Spleen (tissue), 11 donors: ENCODE measurements around the gene MAP4K1. TPM values are rescaled to one million over a fixed set of nuclear protein-coding genes. Genes with fewer than 3 reads are reported as not detected.

Source experiments
- DNase-seq: peaks from one replicate; pipeline ENCODE4 v3.0.0-alpha.2; 2020
- H3K27ac ChIP-seq, 8 donors: fragments of 200-600 bp; sonication (generic) in 7 of 8; 1 replicate in 4 of 8; 2 replicates in 4 of 8; pipeline versions ENCODE4 v1.5.0 to v1.8.0; 2016 to 2021; ENCODE audit warnings: inconsistent platforms in 4 of 8, mild to moderate bottlenecking in 4 of 8, moderate library complexity in 1 of 8
- H3K27me3 ChIP-seq, 7 donors: fragments of 200-600 bp; sonication (generic) in 6 of 7; replicated peaks in 1 of 7; 1 replicate in 4 of 7; 2 replicates in 3 of 7; pipeline versions ENCODE4 v1.5.0 to v1.8.0; 2016 to 2021; ENCODE audit warnings: inconsistent platforms in 3 of 7, mild to moderate bottlenecking in 1 of 7
- H3K36me3 ChIP-seq, 6 donors: fragments of 200-600 bp; sonication (generic) in 5 of 6; 1 replicate in 4 of 6; 2 replicates in 2 of 6; pipeline versions ENCODE4 v1.5.0 to v1.8.0; 2016 to 2021; ENCODE audit warnings: inconsistent platforms in 2 of 6
- H3K4me1 ChIP-seq, 6 donors: fragments of 200-600 bp; sonication (generic) in 5 of 6; 1 replicate in 3 of 6; 2 replicates in 3 of 6; pipeline versions ENCODE4 v1.5.0 to v1.8.0; 2016 to 2021; ENCODE audit warnings: inconsistent platforms in 3 of 6
- H3K4me3 ChIP-seq, 8 donors: fragments of 200-600 bp; sonication (generic) in 7 of 8; 1 replicate in 4 of 8; 2 replicates in 4 of 8; pipeline versions ENCODE4 v1.5.0 to v1.8.0; 2016 to 2021; ENCODE audit warnings: inconsistent platforms in 4 of 8, mild to moderate bottlenecking in 4 of 8, moderate library complexity in 2 of 8
- H3K9me3 ChIP-seq, 8 donors: fragments of 200-600 bp; sonication (generic) in 7 of 8; 1 replicate in 4 of 8; 2 replicates in 4 of 8; pipeline versions ENCODE4 v1.5.0 to v1.8.0; 2016 to 2021; ENCODE audit warnings: inconsistent platforms in 4 of 8
- POLR2A ChIP-seq, 3 donors: fragments of 450-650 bp; IDR thresholded peaks; one replicate each; pipeline ENCODE4 v1.5.1; 2017; ENCODE audit warnings: antibody characterized with exemption in 3 of 3, mild to moderate bottlenecking in 1 of 3
- POLR2AphosphoS5 ChIP-seq, 3 donors: sonication (generic); formaldehyde crosslinking; IDR thresholded peaks; one replicate each; pipeline ENCODE4 v1.5.1; 2017; ENCODE audit warnings: antibody characterized with exemption in 3 of 3
- WGBS, 5 donors: extraction: QIAGEN DNeasy Blood & Tissue Kit in 3 of 5; methylation state at CpG; one replicate each; pipeline versions ENCODE4 v1.1.5 to v1.1.7; 2013 to 2018; 5-methylcytosine and 5-hydroxymethylcytosine counted together
- intact Hi-C: fragments of 100-400 bp; cut with DNase I; formaldehyde crosslinking; loops from one replicate; pipeline ENCODE4 v1.15.0; 2023; ENCODE audit warnings: low total_unique reads
- polyA plus RNA-seq, 3 donors: library from polyadenylated mRNA; stranded (reverse); fragments of 200-250 nt; gene quantifications; one replicate each; pipeline ENCODE4 v1.2.1, GENCODE V29; 2013
- total RNA-seq, 7 donors: library from RNA; depleted of rRNA in 3 of 7; stranded (reverse); fragments of >200 nt in 3 of 7; fragmentation: NEBNext Ultra II Directional in 4 of 7; extraction: Animal tissue kit (Norgen Biotek cat#: 25700) in 4 of 7; gene quantifications; one replicate each; pipeline versions ENCODE4 v1.1.0 to v1.2.1, GENCODE V29; 2016 to 2021
- TF ChIP-seq, protein P1 (sequence below), 11 experiments: fragments of 200-600 bp in 7 of 11; fragments of 450-650 bp in 4 of 11; sonication (generic) in 4 of 11; IDR thresholded peaks in 8 of 11; conservative IDR thresholded peaks in 3 of 11; 1 replicate in 7 of 11; 2 replicates in 4 of 11; pipeline versions ENCODE4 v1.4.0 to v1.8.0; 2016 to 2021; ENCODE audit warnings: antibody characterized with exemption in 11 of 11, inconsistent platforms in 4 of 11, mild to moderate bottlenecking in 1 of 11
- donor health status: healthy with polysubstance abuse.
- donor health status: DM: no; HTN: no; CAD: no; lungs with moderate emphysema.
- donor health status: DM: no; HTN: no; CAD: no.
- donor health status: Bipolar disorder and iron deficiency.
- donor health status: healthy.
- donor health status: DM: no; HTN: no; CAD: no.
- donor health status: DM: yes; HTN: yes; CAD: no.

MAP4K1 gene
- total and polyA plus RNA-seq, 10 donors, result 58.2 to 163 (median 123) TPM

- H3K4me3 ChIP-seq, result peak overlapping the region in 1 of 8 donors; percentile 41
Measured at GRCh38 chr19:38665219-38665931, 47.6 kb upstream of the MAP4K1 start.

DNA sequence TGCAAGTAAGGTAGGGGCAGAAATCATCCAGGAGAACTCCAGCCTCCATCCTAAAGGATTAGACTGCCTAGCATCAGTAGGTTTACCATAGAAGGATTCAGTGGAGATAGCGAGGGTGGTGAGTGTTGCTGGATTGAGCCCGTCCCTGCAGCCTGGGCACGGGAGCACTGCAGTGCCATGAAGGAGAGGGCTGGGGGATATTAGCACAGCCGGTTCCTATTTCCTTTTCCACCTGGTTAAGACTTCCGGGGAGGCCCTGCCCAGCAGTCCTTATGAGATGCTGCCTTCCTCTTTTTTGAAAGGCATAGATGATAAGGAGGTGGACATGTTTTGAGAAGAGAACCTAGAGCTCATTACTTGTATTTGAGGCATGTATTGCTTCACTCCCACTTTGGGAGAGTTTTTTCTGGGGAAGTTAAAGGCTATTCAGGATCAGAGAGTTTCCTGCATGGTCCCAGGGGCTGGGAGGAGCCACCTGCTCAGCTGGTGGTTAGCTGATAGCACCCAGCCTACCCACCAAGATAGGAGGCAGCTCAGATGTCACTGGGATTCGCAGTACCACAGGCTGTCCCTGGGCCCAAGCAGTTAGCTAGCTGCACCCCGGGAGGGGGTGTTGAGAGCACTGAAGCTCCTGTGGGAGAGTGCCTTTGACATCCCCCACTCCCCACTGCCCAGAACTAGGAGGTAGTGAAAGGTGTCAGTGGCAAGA lies 46.9 kb upstream of the MAP4K1 start:
- H3K27me3 ChIP-seq, result no peaks in the 10 kb centered on the region
- peaks cover 78 to 100% (median 100%) of the 10 kb centered on the region in 6 donors for H3K4me1 ChIP-seq
- TF ChIP-seq, protein P1, sequence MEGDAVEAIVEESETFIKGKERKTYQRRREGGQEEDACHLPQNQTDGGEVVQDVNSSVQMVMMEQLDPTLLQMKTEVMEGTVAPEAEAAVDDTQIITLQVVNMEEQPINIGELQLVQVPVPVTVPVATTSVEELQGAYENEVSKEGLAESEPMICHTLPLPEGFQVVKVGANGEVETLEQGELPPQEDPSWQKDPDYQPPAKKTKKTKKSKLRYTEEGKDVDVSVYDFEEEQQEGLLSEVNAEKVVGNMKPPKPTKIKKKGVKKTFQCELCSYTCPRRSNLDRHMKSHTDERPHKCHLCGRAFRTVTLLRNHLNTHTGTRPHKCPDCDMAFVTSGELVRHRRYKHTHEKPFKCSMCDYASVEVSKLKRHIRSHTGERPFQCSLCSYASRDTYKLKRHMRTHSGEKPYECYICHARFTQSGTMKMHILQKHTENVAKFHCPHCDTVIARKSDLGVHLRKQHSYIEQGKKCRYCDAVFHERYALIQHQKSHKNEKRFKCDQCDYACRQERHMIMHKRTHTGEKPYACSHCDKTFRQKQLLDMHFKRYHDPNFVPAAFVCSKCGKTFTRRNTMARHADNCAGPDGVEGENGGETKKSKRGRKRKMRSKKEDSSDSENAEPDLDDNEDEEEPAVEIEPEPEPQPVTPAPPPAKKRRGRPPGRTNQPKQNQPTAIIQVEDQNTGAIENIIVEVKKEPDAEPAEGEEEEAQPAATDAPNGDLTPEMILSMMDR (IDR thresholded peaks at IDR 0.05 in 8 of 11, conservative IDR thresholded peaks at IDR 0.05 in 3 of 11), result no peak
- no peak for TF ChIP-seq POLR2A (IDR thresholded peaks at IDR 0.05)
- peak in 1 of 3 donors; percentile 5 for TF ChIP-seq POLR2AphosphoS5 (IDR thresholded peaks at IDR 0.05)
- DNase-seq, result peak; percentile 79
- peak overlapping the region; percentile 82 to 94 (median 92) for H3K27ac ChIP-seq
- intact Hi-C loops, result no loop called here
- peaks cover 0 to 29% (median 0%) of the 10 kb centered on the region in 6 donors for H3K36me3 ChIP-seq
- no peaks in the 10 kb centered on the region for H3K9me3 ChIP-seq
- WGBS, 5 donors, result 18 to 32% (median 25%) methylated on average over 6 to 7 of the region's 7 CpGs
- H3K4me3 ChIP-seq, result peak overlapping the region in 2 of 8 donors; percentile 10 to 41

More at GRCh38 chr19:38665219-38665931, 47.6 kb upstream of the MAP4K1 start:
- H3K4me1 ChIP-seq, result peaks cover 79 to 100% (median 100%) of the 10 kb centered on the region in 6 donors
- intact Hi-C loops, result no loop called here
- TF ChIP-seq POLR2AphosphoS5 (IDR thresholded peaks at IDR 0.05), result peak in 1 of 3 donors; percentile 25
- TF ChIP-seq, protein P1 (IDR thresholded peaks at IDR 0.05 in 8 of 11, conservative IDR thresholded peaks at IDR 0.05 in 3 of 11), result no peak
- no peaks in the 10 kb centered on the region for H3K27me3 ChIP-seq
- peaks cover 0 to 28% (median 0%) of the 10 kb centered on the region in 6 donors for H3K36me3 ChIP-seq
- WGBS, 5 donors, result 52 to 74% (median 60%) methylated on average over 8 to 13 of the region's 13 CpGs
- DNase-seq, result peak; percentile 54
- H3K9me3 ChIP-seq, result no peaks in the 10 kb centered on the region
- H3K27ac ChIP-seq, result peak overlapping the region; percentile 82 to 94 (median 92)

DNA sequence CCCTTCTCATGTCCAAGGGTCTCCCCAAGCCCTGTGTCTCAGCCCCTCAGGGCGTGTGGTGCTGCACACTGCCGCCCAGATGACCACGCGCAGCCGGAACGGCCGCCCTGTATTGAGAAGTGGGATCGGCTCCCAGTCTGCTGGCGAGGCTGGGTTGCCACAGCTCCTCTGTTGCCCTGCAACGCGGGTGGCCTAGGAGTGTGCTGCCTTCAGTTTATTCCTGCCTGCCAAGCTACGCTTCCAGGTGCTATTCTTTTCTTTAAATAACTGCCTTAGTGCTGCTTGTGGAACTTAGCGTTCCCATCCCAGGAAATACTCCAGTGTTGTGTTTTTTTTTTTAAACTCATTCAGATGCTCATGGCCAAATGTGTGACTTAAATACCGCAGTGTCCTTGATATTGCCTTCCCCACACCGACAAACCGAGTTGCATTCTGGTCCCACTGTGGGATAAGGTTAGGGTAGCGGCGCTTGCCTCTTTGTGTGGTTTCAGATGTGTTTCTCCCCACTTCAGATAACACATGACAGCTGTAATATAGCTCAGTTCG lies 46.3 kb upstream of the MAP4K1 start:
- Histone ChIP-seq H3K36me3 (peaks cover 0 to 29% (median 0%) of the 10 kb centered on the region in 6 donors), H3K9me3 (no peaks in the 10 kb centered on the region), H3K27ac (peak overlapping the region; percentile 82 to 94 (median 92)), H3K4me3 (peak overlapping the region in 2 of 8 donors; percentile 10 to 41), H3K27me3 (no peaks in the 10 kb centered on the region), H3K4me1 (peaks cover 78 to 100% (median 100%) of the 10 kb centered on the region in 6 donors)
- peak; percentile 76 for DNase-seq
- TF ChIP-seq, protein P1 (IDR thresholded peaks at IDR 0.05 in 8 of 11, conservative IDR thresholded peaks at IDR 0.05 in 3 of 11), result no peak
- TF ChIP-seq POLR2AphosphoS5 (IDR thresholded peaks at IDR 0.05), result peak in 2 of 3 donors; percentile 65 to 71
- intact Hi-C loops, result no loop called here
- WGBS, 5 donors, result 39 to 47% (median 46%) methylated on average over 19 of the region's 19 CpGs
